ENCODE measurements around the gene NUP153. TPM values are rescaled to one million over a fixed set of nuclear protein-coding genes. Genes with fewer than 3 reads are reported as not detected.

NUP153 gene
- total and polyA plus RNA-seq, 11 donors: 3.7 to 31.7 (median 25.4) TPM

DNA sequence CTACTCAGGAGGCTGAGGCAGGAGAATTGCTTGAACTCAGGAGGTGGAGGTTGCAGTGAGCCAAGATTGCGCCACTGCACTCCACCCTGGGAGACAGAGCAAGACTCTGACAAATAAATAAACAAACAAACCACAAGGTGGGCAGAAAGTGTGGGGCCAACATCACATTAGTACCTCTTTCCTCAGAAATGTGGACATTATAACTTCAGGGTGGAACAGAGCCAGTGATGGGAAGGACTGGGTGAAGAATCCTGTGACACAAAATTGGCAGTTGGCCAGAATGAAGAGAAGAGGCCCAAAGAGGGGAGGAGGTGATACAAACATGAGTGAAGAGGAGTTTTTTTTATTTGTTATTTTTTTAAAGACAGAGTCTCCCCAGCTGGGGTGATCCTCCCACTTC, 50.6 kb downstream of the NUP153 start:
- Histone ChIP-seq H3K27ac (no peak overlapping the region), H3K36me3 (peaks cover 0 to 83% (median 64%) of the 10 kb centered on the region in 9 donors), H3K4me1 (peaks cover 0 to 12% (median 2%) of the 10 kb centered on the region in 12 donors), H3K27me3 (no peaks in the 10 kb centered on the region), H3K4me3 (no peak overlapping the region), H3K9me3 (no peaks in the 10 kb centered on the region)
- TF ChIP-seq POLR2A (IDR thresholded peaks at IDR 0.05) (no peak), CTCF (IDR thresholded peaks at IDR 0.05) (no peak)
- no peak for DNase-seq
- intact Hi-C loops (cut with DNase I): no loop called here
- no peak for ATAC-seq
- 93 to 100% (median 97%) methylated on average over 1 of the region's 1 CpG for WGBS, 4 donors

- no peaks in the 10 kb centered on the region for H3K27me3 ChIP-seq
- H3K4me3 ChIP-seq: no peak overlapping the region
- H3K4me1 ChIP-seq: peaks cover 0 to 14% (median 3%) of the 10 kb centered on the region in 12 donors
- intact Hi-C loops (cut with DNase I): no loop called here
- H3K27ac ChIP-seq: no peak overlapping the region
- TF ChIP-seq CTCF (IDR thresholded peaks at IDR 0.05): no peak
- TF ChIP-seq POLR2A (IDR thresholded peaks at IDR 0.05): no peak
- ATAC-seq: no peak
- no peak for DNase-seq
- H3K9me3 ChIP-seq: no peaks in the 10 kb centered on the region
- peaks cover 0 to 82% (median 63%) of the 10 kb centered on the region in 9 donors for H3K36me3 ChIP-seq
- WGBS, 4 donors: 77 to 78% (median 78%) methylated on average over 5 of the region's 5 CpGs
Observed at GRCh38 chr6:17653198-17653882, 53.4 kb downstream of the NUP153 start.

DNA sequence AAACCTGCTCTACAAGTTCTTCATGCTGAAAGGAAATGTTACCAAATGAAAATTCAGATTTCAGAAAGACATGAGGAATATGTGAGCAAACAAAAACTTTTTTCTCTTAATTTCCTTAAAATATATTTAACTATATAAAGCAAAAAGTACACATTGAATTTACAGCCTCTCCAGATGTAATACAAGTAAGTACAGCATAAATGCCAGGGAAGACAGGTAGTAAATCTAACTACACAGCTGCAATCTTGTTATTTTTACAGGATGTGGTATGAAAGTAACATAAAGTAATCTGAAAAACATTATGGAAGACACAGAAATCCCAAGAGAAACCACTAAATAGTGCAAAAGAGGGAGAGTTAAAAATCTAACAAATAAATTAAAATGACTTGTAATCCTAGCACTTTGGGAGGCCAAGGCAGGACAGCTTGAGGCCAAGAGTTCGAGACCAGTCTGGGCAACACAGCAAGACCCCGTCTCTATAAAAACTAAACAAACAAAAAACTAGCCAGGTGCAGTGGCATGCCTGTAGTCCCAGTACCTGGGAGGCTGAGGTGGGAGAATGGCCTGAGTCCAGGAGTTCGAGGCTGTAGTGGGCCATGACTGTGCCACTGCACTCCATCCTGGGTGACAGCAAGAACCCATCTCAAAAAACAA, 55.9 kb downstream of the NUP153 start:
- TF ChIP-seq POLR2A (IDR thresholded peaks at IDR 0.05) (no peak), CTCF (IDR thresholded peaks at IDR 0.05) (no peak)
- Histone ChIP-seq H3K27me3 (no peaks in the 10 kb centered on the region), H3K4me1 (peaks cover 0 to 6% (median 0%) of the 10 kb centered on the region in 12 donors), H3K36me3 (peaks cover 2 to 87% (median 75%) of the 10 kb centered on the region in 9 donors), H3K9me3 (no peaks in the 10 kb centered on the region), H3K27ac (no peak overlapping the region), H3K4me3 (no peak overlapping the region)
- intact Hi-C loops (cut with DNase I): no loop called here
- ATAC-seq: no peak
- WGBS, 4 donors: 95 to 98% (median 96%) methylated on average over 3 of the region's 3 CpGs
- no peak for DNase-seq

GRCh38 chr6:17648745-17649144, 58.0 kb downstream of the NUP153 start:
- Histone ChIP-seq H3K4me3 (no peak overlapping the region), H3K27ac (no peak overlapping the region), H3K9me3 (no peaks in the 10 kb centered on the region), H3K4me1 (peaks cover 0 to 5% (median 0%) of the 10 kb centered on the region in 12 donors), H3K27me3 (no peaks in the 10 kb centered on the region), H3K36me3 (peaks cover 2 to 96% (median 81%) of the 10 kb centered on the region in 9 donors)
- intact Hi-C loops (cut with DNase I): no loop called here
- no peak for TF ChIP-seq CTCF (IDR thresholded peaks at IDR 0.05)
- DNase-seq (no peak), ATAC-seq (no peak)
- WGBS, 4 donors: 95 to 99% (median 98%) methylated on average over 3 of the region's 3 CpGs
